GM12878 (cell line): ENCODE results near the gene ZNF544. TPM values are rescaled to one million over a fixed set of nuclear protein-coding genes. Genes with fewer than 3 reads are reported as not detected.
A peak's percentile ranks its signal among the peaks of the same experiment; 100 is the strongest.

Experiments used
- ATAC-seq: fragments of 200-7000 bp; cut with Tn5 transposase; 3 replicates; pipeline ENCODE4 v1.9.1; 2020; ENCODE audit warnings: mild to moderate bottlenecking, moderate library complexity
- BruUV-seq: library from RNA; stranded (reverse); fragments of 400-500 nt; replicated peaks from 2 replicates; lab custom pipeline; 2021; lab: Mats Ljungman, UMichigan
- CTCF ChIA-PET: fragments of 300-600 bp; sonication (Branson Sonifier 250); formaldehyde crosslinking; extraction: SDS; loops from one replicate; lab custom pipeline; 2021; ENCODE audit warnings: inconsistent platforms; lab: Yijun Ruan, JAX
- POLR2A ChIA-PET: fragments of 350-600 bp; formaldehyde crosslinking; extraction: SDS; loops from one replicate; lab custom pipeline; 2021; ENCODE audit warnings: inconsistent platforms; lab: Charles Lee
- RAD21 ChIA-PET: fragments of 300-600 bp; sonication (Branson Sonifier 250); formaldehyde crosslinking; loops from one replicate; lab custom pipeline; 2023; ENCODE audit warnings: antibody characterized with exemption; ENCODE audit not compliant: unreplicated experiment; lab: Charles Lee
- SMC1A ChIA-PET: fragments of 300-600 bp; sonication (Branson Sonifier 250); formaldehyde crosslinking; loops from one replicate; lab custom pipeline; 2023; ENCODE audit not compliant: unreplicated experiment, uncharacterized antibody; lab: Charles Lee
- DNase-seq: peaks from one replicate; pipeline ENCODE4 v3.0.0-alpha.2; 2011; ENCODE audit warnings: low read depth, low spot score
- FAIRE-seq: peaks from 3 replicates; lab custom pipeline; 2011; peaks lifted over from hg19 to GRCh38; lab: Jason Lieb, UNC
- H2AFZ ChIP-seq: 2 replicates; pipeline ENCODE4 v1.6.0; 2011; ENCODE audit warnings: low read depth, low read length, control low read depth; ENCODE audit not compliant: control insufficient read depth
- H3K27ac ChIP-seq: 2 replicates; pipeline ENCODE4 v1.5.1; 2011; ENCODE audit warnings: control low read depth; ENCODE audit not compliant: control insufficient read depth, insufficient read depth
- H3K27me3 ChIP-seq, 2 experiments: replicated peaks in 1 of 2; 2 replicates each; pipeline versions ENCODE4 v1.6.0 to v1.6.1; 2011; ENCODE audit warnings: low read length in 1 of 2; ENCODE audit not compliant: control insufficient read depth in 2 of 2, insufficient read depth in 2 of 2
- H3K36me3 ChIP-seq, 2 experiments: 2 replicates each; pipeline ENCODE4 v1.5.1; 2011; ENCODE audit warnings: low read length in 1 of 2; ENCODE audit not compliant: control insufficient read depth in 2 of 2, insufficient read depth in 2 of 2
- H3K4me1 ChIP-seq: 2 replicates; pipeline ENCODE4 v1.6.1; 2011; ENCODE audit warnings: mild to moderate bottlenecking, low read length, moderate library complexity, mixed read lengths; ENCODE audit not compliant: control insufficient read depth, insufficient read depth
- H3K4me2 ChIP-seq: 2 replicates; pipeline ENCODE4 v1.6.0; 2011; ENCODE audit warnings: control low read depth; ENCODE audit not compliant: control insufficient read depth, insufficient read depth
- H3K4me3 ChIP-seq: fragments of 200-600 bp; sonication (generic); 2 replicates; pipeline ENCODE4 v1.5.1; 2016
- H3K79me2 ChIP-seq: 2 replicates; pipeline ENCODE4 v1.6.0; 2011; ENCODE audit warnings: low read length; ENCODE audit not compliant: control insufficient read depth, insufficient read depth
- H3K9ac ChIP-seq: 2 replicates; pipeline ENCODE4 v1.8.0; 2011; ENCODE audit warnings: low read length, control low read depth, mixed read lengths; ENCODE audit not compliant: control insufficient read depth, insufficient read depth
- H3K9me3 ChIP-seq: replicated peaks from 3 replicates; pipeline ENCODE4 v1.5.1; 2011; ENCODE audit warnings: mild to moderate bottlenecking, low read length; ENCODE audit not compliant: control insufficient read depth, insufficient read depth
- H4K20me1 ChIP-seq: 2 replicates; pipeline ENCODE4 v1.6.0; 2011; ENCODE audit not compliant: control insufficient read depth, insufficient read depth
- CBX3 ChIP-seq: fragments of 200-600 bp; sonication (generic); IDR thresholded peaks from 2 replicates; pipeline ENCODE4 v1.6.1; 2016; ENCODE audit warnings: low read depth, borderline replicate concordance
- CHD1 ChIP-seq: IDR thresholded peaks from 2 replicates; pipeline ENCODE4 v1.6.1; 2012; ENCODE audit warnings: low read depth, low read length, improper control_type of control experiment
- FOS ChIP-seq: IDR thresholded peaks from 3 replicates; pipeline ENCODE4 v1.6.1; 2011; ENCODE audit warnings: borderline replicate concordance; ENCODE audit not compliant: insufficient read length; ENCODE audit errors: extremely low read depth
- MEF2B ChIP-seq: fragments of 450-650 bp; IDR thresholded peaks from 2 replicates; pipeline ENCODE4 v1.6.1; 2018; ENCODE audit warnings: mild to moderate bottlenecking, moderate library complexity; ENCODE audit not compliant: partially characterized antibody, poor library complexity, severe bottlenecking
- NR2C1 ChIP-seq: fragments of 450-650 bp; IDR thresholded peaks from 2 replicates; pipeline ENCODE4 v1.6.1; 2017; ENCODE audit warnings: antibody characterized with exemption, mild to moderate bottlenecking, moderate library complexity
- POLR2A ChIP-seq: IDR thresholded peaks from 2 replicates; pipeline ENCODE4 v1.6.1; 2011; ENCODE audit warnings: low read depth, mild to moderate bottlenecking, low read length
- RB1 ChIP-seq: fragments of 450-650 bp; formaldehyde crosslinking; IDR thresholded peaks from 2 replicates; pipeline ENCODE4 v1.6.1; 2017; ENCODE audit warnings: mild to moderate bottlenecking, borderline replicate concordance
- RBBP5 ChIP-seq: fragments of 200-600 bp; sonication (generic); conservative IDR thresholded peaks from 2 replicates; pipeline ENCODE4 v1.6.1; 2016
- RELA ChIP-seq: fragments of 450-650 bp; IDR thresholded peaks from 2 replicates; pipeline ENCODE4 v1.8.0; 2014; ENCODE audit warnings: borderline replicate concordance; ENCODE audit not compliant: partially characterized antibody
- SREBF1 ChIP-seq: IDR thresholded peaks from 2 replicates; pipeline ENCODE4 v1.6.1; 2012; ENCODE audit warnings: mild to moderate bottlenecking, low read length
- WRNIP1 ChIP-seq: IDR thresholded peaks from 2 replicates; pipeline ENCODE4 v1.6.1; 2011; ENCODE audit warnings: low read depth, low read length, improper control_type of control experiment, borderline replicate concordance
- YBX1 ChIP-seq: fragments of 450-650 bp; IDR thresholded peaks from 2 replicates; pipeline ENCODE4 v1.6.1; 2016; ENCODE audit warnings: antibody characterized with exemption
- WGBS: methylation state at CpG from one replicate; pipeline ENCODE4 v1.1.6; 2016; ENCODE audit warnings: low lambda C conversion rate; ENCODE audit not compliant: insufficient replicate concordance, insufficient coverage; ENCODE audit errors: missing lambda C conversion rate; 5-methylcytosine and 5-hydroxymethylcytosine counted together
- in situ Hi-C: fragments of 300-500 bp; cut with MboI; formaldehyde crosslinking; loops from 9 replicates; pipeline ENCODE4 v1.14.3; 2018; ENCODE audit warnings: mixed read lengths
- intact Hi-C: fragments of 100-400 bp; cut with micrococcal nuclease; formaldehyde crosslinking; loops from one replicate; pipeline ENCODE4 v1.14.2; 2022; ENCODE audit not compliant: unreplicated experiment
- polyA plus RNA-seq, 11 experiments: library from polyadenylated mRNA; depleted of rRNA in 4 of 11; unstranded in 6 of 11; stranded (reverse) in 5 of 11; fragments of >200 nt; fragmentation: Nextera tagmentation in 4 of 11; fragmentation: Illumina TruSeq in 1 of 11; extraction: Ambion mirVana in 4 of 11; extraction: Trizol in 1 of 11; gene quantifications; 1 replicate in 1 of 11; 2 replicates in 10 of 11; pipeline versions ENCODE4 v1.2.1 to v1.2.3, GENCODE V29; 2011 to 2016; ENCODE audit warnings: inconsistent platforms in 2 of 11, missing spikeins in 2 of 11, low read depth in 1 of 11
- total RNA-seq, 4 experiments: library from RNA; depleted of rRNA in 3 of 4; stranded (reverse); fragments of >200 nt in 3 of 4; fragmentation: Illumina TruSeq in 1 of 4; extraction: Trizol in 1 of 4; gene quantifications; 2 replicates each; pipeline versions ENCODE4 v1.2.1 to v1.2.3, GENCODE V29; 2013 to 2021
- TF ChIP-seq, protein P1 (sequence below): fragments of 450-650 bp; IDR thresholded peaks from 2 replicates; pipeline ENCODE4 v1.6.1; 2017; ENCODE audit warnings: mild to moderate bottlenecking, moderate library complexity
- TF ChIP-seq, protein P2 (sequence below): fragments of 150-350 bp; IDR thresholded peaks from 2 replicates; pipeline ENCODE4 v1.6.1; 2014; ENCODE audit warnings: mild to moderate bottlenecking, low read depth, low read length
- TF ChIP-seq, protein P3 (sequence below): fragments of 450-650 bp; IDR thresholded peaks from 2 replicates; pipeline ENCODE4 v1.6.1; 2017; ENCODE audit warnings: mild to moderate bottlenecking

The ZNF544 gene
- total and polyA plus RNA-seq, 10 of the 15 experiments (the other 5 are each of a cell fraction or from before 2014, with no cell fraction given) = 27.3 to 70.1 (median 42.6) TPM

DNA sequence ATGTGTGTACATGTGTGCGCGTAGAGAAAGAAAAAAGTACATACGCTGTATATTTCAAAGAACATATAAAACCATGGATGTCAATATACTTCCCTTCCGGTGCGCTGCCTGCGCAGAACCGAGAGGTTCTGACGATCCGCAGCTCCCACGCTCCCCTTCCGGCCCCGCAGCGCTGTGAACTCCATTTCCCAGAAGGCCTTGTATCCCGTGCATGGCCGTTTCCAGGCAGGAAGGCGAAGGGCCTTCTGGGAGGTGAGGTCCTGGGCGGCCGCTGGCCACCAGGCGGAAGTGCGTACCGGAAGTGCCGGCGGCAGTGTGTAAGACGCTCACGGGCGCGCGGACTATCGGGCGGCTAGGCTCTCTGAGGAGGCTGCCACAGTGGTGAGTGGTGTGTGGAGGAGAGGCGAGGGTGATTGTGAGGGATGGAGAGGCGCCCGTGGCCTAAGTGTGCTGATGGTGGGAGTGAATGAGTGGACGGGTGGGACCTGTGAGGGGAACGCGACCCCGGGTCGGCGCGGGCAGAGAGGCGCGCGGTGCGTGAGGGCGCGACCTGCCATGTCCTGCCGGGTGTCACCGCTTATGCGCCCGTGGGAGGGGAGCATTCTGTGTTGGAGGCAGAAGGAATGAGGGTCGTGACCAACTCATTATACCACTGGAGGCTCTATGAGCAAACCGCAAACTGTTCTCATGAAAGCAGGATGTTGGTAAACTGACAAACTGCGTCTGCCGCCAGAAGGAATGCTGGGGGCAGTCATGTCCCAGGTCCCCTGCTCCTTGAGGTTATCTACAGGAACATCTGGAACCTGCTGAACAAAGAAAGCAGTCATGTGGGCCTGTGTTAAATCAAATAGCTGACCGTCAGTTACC, 76.6 kb downstream of the ZNF544 start, which contains the start of gene ERVK3-1:
TSS of gene ERVK3-1 (plus strand) at position 313 of the 867 bp plus-strand sequence. CDS start 6,792 bp downstream, outside the sequence.
- no peaks in the 10 kb centered on the region for H4K20me1 ChIP-seq
- no peaks in the 10 kb centered on the region for H3K27me3 ChIP-seq
- intact Hi-C loops = loop anchor here (2.0 to 10.0 kb wide), 2 partner anchors 22 to 80 kb away; partner anchors contain the start of genes ZNF544 and ZSCAN22
- ATAC-seq = peak; percentile 98
- H2AFZ ChIP-seq = peak within 1 kb of the TSS; percentile 93
- no TSS peak for BruUV-seq
- peaks cover 0 to 22% of the 10 kb centered on the region in 2 experiments; a peak in 3 of 4 replicates for H3K36me3 ChIP-seq
- ChIA-PET RAD21 (interaction anchor here (0.5 to 1.5 kb wide), 3 partner anchors 18 to 1022 kb away, joined by 3 to 6 read pairs (median 4); partner anchors contain the start of gene ZSCAN22), POLR2A (interaction anchor here (0.7 to 2.0 kb wide), 6 partner anchors 8 to 158 kb away, joined by 3 to 7 read pairs (median 4); partner anchors contain the start of genes ZNF544 and ZSCAN22), SMC1A (interaction anchor here (1.0 to 1.8 kb wide), 4 partner anchors 8 to 59 kb away, joined by 3 to 5 read pairs (median 4); no protein-coding TSS in a partner anchor), CTCF (interaction anchor here (1.1 kb wide), 1 partner anchor 76 kb away, joined by 3 read pairs; the partner anchor contains the start of gene ZNF544)
- H3K9me3 ChIP-seq = peaks cover 2% of the 10 kb centered on the region; the same call in 1 of the 3 replicates
- H3K4me2 ChIP-seq = peak within 1 kb of the TSS; percentile 84
- 0 out of 2 replicates have a peak, but pooled peaks cover 3% of the 10 kb centered on the region for H3K4me1 ChIP-seq
- H3K9ac ChIP-seq = peak within 1 kb of the TSS; percentile 73
- peak within 1 kb of the TSS; percentile 97 for H3K4me3 ChIP-seq
- in situ Hi-C loops = no loop called here
- WGBS = 1% methylated on average over 55 of the region's 55 CpGs
- H3K27ac ChIP-seq = peak within 1 kb of the TSS; percentile 92
- peak; percentile 99 for FAIRE-seq
- DNase-seq = peak; percentile 91
- H3K79me2 ChIP-seq = peaks cover 24% of the 10 kb centered on the region
- no peak for TF ChIP-seq FOS
- no peak for TF ChIP-seq MEF2B
- TF ChIP-seq, protein P1, sequence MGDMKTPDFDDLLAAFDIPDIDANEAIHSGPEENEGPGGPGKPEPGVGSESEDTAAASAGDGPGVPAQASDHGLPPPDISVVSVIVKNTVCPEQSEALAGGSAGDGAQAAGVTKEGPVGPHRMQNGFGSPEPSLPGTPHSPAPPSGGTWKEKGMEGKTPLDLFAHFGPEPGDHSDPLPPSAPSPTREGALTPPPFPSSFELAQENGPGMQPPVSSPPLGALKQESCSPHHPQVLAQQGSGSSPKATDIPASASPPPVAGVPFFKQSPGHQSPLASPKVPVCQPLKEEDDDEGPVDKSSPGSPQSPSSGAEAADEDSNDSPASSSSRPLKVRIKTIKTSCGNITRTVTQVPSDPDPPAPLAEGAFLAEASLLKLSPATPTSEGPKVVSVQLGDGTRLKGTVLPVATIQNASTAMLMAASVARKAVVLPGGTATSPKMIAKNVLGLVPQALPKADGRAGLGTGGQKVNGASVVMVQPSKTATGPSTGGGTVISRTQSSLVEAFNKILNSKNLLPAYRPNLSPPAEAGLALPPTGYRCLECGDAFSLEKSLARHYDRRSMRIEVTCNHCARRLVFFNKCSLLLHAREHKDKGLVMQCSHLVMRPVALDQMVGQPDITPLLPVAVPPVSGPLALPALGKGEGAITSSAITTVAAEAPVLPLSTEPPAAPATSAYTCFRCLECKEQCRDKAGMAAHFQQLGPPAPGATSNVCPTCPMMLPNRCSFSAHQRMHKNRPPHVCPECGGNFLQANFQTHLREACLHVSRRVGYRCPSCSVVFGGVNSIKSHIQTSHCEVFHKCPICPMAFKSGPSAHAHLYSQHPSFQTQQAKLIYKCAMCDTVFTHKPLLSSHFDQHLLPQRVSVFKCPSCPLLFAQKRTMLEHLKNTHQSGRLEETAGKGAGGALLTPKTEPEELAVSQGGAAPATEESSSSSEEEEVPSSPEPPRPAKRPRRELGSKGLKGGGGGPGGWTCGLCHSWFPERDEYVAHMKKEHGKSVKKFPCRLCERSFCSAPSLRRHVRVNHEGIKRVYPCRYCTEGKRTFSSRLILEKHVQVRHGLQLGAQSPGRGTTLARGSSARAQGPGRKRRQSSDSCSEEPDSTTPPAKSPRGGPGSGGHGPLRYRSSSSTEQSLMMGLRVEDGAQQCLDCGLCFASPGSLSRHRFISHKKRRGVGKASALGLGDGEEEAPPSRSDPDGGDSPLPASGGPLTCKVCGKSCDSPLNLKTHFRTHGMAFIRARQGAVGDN = peak; percentile 17; the same call in 1 of the 2 replicates
- TF ChIP-seq CHD1 = no peak
- peak; percentile 65 for TF ChIP-seq NR2C1
- no peak for TF ChIP-seq YBX1
- peak; percentile 93; the same call in 1 of the 2 replicates for TF ChIP-seq RB1
- TF ChIP-seq WRNIP1 = no peak
- no peak for TF ChIP-seq CBX3
- TF ChIP-seq, protein P2, sequence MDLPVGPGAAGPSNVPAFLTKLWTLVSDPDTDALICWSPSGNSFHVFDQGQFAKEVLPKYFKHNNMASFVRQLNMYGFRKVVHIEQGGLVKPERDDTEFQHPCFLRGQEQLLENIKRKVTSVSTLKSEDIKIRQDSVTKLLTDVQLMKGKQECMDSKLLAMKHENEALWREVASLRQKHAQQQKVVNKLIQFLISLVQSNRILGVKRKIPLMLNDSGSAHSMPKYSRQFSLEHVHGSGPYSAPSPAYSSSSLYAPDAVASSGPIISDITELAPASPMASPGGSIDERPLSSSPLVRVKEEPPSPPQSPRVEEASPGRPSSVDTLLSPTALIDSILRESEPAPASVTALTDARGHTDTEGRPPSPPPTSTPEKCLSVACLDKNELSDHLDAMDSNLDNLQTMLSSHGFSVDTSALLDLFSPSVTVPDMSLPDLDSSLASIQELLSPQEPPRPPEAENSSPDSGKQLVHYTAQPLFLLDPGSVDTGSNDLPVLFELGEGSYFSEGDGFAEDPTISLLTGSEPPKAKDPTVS = no peak
- TF ChIP-seq, protein P3, sequence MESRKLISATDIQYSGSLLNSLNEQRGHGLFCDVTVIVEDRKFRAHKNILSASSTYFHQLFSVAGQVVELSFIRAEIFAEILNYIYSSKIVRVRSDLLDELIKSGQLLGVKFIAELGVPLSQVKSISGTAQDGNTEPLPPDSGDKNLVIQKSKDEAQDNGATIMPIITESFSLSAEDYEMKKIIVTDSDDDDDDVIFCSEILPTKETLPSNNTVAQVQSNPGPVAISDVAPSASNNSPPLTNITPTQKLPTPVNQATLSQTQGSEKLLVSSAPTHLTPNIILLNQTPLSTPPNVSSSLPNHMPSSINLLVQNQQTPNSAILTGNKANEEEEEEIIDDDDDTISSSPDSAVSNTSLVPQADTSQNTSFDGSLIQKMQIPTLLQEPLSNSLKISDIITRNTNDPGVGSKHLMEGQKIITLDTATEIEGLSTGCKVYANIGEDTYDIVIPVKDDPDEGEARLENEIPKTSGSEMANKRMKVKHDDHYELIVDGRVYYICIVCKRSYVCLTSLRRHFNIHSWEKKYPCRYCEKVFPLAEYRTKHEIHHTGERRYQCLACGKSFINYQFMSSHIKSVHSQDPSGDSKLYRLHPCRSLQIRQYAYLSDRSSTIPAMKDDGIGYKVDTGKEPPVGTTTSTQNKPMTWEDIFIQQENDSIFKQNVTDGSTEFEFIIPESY = no peak
- TF ChIP-seq SREBF1 = peak; percentile 28; the same call in 1 of the 2 replicates
- TF ChIP-seq POLR2A = peak; percentile 100
- TF ChIP-seq RELA = no peak
- no peak for TF ChIP-seq RBBP5
